GM21390 (cell line): Measurements from ENCODE around the gene SLAIN2.
"Not testable (repeated sequence)": the region's sequence is repeated elsewhere in the genome, so short reads cannot be mapped to it uniquely, and the experiment has no call there.

Source experiments
- ATAC-seq: cut with Tn5 transposase; IDR thresholded peaks from one replicate; pipeline ENCODE4 v1.9.1; 2021; ENCODE audit not compliant: unreplicated experiment

The SLAIN2 gene

DNA sequence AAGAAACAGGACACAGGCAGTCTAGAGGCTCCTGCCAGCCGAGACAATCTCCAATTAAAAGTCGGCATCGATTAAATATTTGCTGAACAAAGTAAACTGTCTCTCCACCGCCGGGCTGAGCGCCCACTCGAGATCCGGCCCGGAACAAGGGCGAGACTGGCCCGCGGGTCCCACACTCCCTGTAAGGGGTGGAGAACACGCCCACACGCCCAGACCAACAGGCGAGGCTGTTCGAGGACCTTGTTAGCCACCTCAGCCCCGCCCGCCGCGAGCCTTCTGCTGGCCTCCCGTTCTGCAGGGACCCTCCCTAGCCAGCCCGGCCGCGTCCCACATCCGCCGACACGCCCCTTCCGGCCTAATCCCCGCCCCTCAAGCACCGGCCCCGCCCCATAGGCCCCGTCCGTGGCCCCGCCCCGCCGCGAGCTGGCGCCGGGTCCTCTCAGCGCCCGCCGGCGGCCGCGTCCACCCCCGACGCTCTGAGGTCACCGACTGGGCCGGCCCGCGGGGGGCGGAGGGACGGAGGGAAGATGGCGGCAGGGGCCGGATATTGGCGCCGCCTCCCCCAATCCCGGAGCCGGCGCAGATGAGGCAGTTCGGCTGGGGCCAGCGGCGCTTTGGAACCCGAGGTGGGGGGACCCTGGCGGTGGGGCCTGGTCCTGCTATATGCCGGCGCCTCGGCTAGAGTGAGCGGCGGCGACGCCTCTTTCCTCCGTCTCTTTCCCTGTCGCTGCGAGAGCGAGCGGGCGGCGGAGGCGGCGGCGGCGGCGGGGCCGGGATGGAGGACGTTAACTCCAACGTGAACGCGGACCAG lies at the start of gene SLAIN2:
Gene SLAIN2 (plus strand): TSS at position 565 of the 811 bp plus-strand sequence. CDS start 211 bp downstream, at position 776.
- peak; percentile 84 for ATAC-seq

- ATAC-seq: not testable (repeated sequence)
Observed at GRCh38 chr4:48292218-48292790, 49.0 kb upstream of the SLAIN2 start.

- ATAC-seq: no peak
Observed at GRCh38 chr4:48295116-48295515, 46.2 kb upstream of the SLAIN2 start.

GRCh38 chr4:48296365-48296764 lies 45.0 kb upstream of the SLAIN2 start:
- ATAC-seq: peak; percentile 93

DNA sequence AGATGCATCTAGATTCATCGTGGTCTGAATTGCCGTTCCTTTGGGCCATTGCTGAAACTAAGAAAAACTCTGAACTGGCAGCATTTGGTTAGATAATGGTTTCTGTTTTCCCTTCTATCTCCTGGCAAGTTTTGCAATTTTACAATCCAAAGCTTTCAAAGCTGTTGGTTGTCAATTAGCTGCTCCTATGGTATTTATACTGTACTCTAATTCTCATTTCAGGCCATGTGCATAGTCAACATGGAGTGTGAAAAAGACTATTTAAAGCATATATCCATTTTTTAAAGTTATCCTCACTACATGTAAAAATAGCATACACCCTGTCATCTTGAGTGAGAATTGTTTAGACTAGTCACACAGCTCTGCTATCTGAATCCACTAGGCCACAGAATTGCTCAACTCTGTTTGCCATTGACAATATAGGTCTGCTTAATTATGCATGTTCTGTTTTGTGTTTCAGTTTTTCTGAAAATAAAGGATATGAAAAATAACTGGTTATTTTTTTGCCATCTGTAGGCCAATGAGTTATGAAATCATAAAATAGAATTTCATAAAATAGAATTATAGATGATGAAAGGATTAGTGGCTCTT lies 44.0 kb upstream of the SLAIN2 start:
- ATAC-seq: no peak

- ATAC-seq: no peak
Observed at GRCh38 chr4:48299560-48299959, 41.8 kb upstream of the SLAIN2 start.

- ATAC-seq: no peak
Observed at GRCh38 chr4:48300004-48300403, 41.3 kb upstream of the SLAIN2 start.

- no peak for ATAC-seq
Observed at GRCh38 chr4:48305508-48305907, 35.8 kb upstream of the SLAIN2 start.

GRCh38 chr4:48307528-48307927 lies 33.8 kb upstream of the SLAIN2 start:
- ATAC-seq: no peak

DNA sequence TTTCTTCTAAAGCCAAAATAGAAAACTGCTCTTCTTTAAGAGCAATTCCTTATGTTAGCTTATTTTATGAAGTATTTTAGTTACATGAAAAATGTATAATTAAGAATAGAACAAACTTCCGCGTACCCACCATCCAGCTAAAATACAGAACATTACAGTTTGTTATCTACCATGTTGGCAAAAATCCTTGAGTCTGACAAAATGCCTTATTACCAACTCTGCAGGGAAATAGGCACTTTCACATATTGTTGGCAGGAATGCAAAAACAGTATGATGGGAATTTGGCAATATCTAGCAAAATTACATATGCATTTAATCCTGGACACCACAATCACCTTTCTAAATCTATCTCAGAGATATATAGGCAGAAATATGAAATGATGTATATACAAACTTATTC lies 32.4 kb upstream of the SLAIN2 start:
- no peak for ATAC-seq

GRCh38 chr4:48311896-48312295 lies 29.4 kb upstream of the SLAIN2 start:
- no peak for ATAC-seq

GRCh38 chr4:48314746-48315145 lies 26.6 kb upstream of the SLAIN2 start:
- ATAC-seq: not testable (repeated sequence)

- no peak for ATAC-seq
Observed at GRCh38 chr4:48315728-48316630, 25.4 kb upstream of the SLAIN2 start.

GRCh38 chr4:48321312-48321711 lies 20.0 kb upstream of the SLAIN2 start:
- ATAC-seq: no peak

DNA sequence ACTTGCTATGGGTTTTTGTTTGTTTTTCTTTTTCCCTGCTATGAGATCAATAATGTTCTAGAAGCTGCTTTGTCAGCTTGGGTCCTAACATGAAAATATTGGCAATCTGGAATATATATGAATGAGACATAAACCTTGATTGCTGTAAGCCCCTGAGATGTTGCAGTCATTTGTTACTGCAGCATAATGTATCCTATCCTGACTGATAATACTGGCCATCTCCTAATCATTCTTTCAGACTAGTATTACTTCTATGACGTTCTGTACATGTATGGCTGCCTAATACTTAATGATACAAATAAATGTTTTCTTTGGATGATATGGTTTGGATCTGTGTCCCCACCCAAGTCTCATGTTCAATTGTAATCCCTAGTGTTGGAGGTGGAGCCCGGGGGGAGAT lies 19.3 kb upstream of the SLAIN2 start:
- ATAC-seq: no peak

DNA sequence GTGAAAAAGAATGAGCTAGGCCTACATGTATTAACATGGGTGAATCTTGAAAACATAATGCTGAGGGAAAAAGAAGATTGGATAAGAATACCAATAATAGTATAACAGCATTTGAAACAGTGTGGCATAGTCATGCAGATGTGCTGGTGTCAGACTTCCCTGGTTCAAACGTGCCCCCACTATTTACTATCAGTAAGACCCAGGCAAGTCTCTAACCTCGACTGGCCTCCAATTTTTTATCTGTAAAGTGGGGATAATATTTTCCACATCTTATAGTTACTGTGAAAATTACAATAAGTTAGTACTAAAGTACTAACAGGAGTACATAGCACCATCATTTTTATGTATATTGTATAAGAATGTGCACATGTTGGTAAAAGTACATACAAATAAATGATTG lies 17.0 kb upstream of the SLAIN2 start:
- no peak for ATAC-seq

- no peak for ATAC-seq
Observed at GRCh38 chr4:48329193-48329592, 12.1 kb upstream of the SLAIN2 start.

GRCh38 chr4:48329976-48330375 lies 11.4 kb upstream of the SLAIN2 start:
- no peak for ATAC-seq

GRCh38 chr4:48331577-48332330 lies 9.6 kb upstream of the SLAIN2 start:
- ATAC-seq: no peak

GRCh38 chr4:48332661-48333060 lies 8.7 kb upstream of the SLAIN2 start:
- ATAC-seq: no peak
